ENCODE data around the gene AHI1. TPM values are rescaled to one million over a fixed set of nuclear protein-coding genes. Genes with fewer than 3 reads are reported as not detected.
"Not testable (repeated sequence)": the region's sequence is repeated elsewhere in the genome, so short reads cannot be mapped to it uniquely, and the experiment has no call there.

AHI1 gene
- total and polyA plus RNA-seq, 2 of the 13 experiments (the other 11 are each of a cell fraction or from before 2014, with no cell fraction given), result 7.2 to 18.6 TPM

DNA sequence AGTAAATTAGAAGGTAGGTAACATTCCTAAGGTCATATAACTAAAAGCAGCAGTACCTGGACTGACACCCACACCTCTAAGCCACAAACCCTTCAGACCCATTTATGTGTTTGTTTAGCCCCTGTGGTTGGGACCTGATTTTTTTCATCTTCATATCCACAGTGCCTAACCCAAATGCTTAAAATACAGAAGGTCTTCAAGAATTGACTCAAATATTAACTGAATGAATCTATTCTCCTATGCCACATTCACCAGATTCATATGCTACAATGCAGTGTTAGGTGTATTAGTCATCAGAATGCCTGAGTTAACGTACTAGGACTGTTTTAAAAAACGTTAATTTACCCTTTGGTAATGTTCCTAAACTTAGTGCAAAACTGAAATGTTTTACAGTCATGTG, 124.8 kb downstream of the AHI1 start (continued):
- TF ChIP-seq, protein P1, sequence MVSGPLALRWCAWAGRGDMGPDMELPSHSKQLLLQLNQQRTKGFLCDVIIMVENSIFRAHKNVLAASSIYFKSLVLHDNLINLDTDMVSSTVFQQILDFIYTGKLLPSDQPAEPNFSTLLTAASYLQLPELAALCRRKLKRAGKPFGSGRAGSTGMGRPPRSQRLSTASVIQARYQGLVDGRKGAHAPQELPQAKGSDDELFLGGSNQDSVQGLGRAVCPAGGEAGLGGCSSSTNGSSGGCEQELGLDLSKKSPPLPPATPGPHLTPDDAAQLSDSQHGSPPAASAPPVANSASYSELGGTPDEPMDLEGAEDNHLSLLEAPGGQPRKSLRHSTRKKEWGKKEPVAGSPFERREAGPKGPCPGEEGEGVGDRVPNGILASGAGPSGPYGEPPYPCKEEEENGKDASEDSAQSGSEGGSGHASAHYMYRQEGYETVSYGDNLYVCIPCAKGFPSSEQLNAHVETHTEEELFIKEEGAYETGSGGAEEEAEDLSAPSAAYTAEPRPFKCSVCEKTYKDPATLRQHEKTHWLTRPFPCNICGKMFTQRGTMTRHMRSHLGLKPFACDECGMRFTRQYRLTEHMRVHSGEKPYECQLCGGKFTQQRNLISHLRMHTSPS (CRISPR knock-in tag; IDR thresholded peaks at IDR 0.05; ENCODE audit: low read depth), result no peak
- no peak for TF ChIP-seq ZNF33B (CRISPR knock-in tag; IDR thresholded peaks at IDR 0.05)
- TF ChIP-seq RARA (CRISPR knock-in tag; IDR thresholded peaks at IDR 0.05), result no peak
- no peak for TF ChIP-seq ZSCAN25 (CRISPR knock-in tag; IDR thresholded peaks at IDR 0.05)
- TF ChIP-seq ZNF615 (CRISPR knock-in tag; IDR thresholded peaks at IDR 0.05; ENCODE audit: borderline replicate concordance), result no peak
- no peak for TF ChIP-seq ZNF703 (CRISPR knock-in tag; IDR thresholded peaks at IDR 0.05; ENCODE audit: borderline replicate concordance)

DNA sequence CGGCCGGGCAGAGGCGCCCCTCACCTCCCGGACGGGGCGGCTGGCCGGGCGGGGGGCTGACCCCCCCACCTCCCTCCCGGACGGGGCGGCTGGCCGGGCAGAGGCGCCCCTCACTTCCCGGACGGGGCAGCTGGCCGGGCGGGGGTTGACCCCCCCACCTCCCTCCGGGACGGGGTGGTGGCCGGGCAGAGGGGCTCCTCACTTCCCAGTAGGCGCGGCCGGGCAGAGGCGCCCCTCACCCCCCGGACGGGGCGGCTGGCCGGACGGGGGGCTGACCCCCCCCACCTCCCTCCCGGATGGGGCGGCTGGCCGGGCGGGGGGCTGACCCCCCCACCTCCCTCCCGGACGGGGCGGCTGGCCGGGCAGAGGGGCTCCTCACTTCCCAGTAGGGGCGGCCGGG, 133.9 kb downstream of the AHI1 start:
- BruUV-seq (replicated peaks); H4K20me1 ChIP-seq (ENCODE audit: insufficient read depth, low read length): not testable (repeated sequence)

More for the DNA sequence above, 133.9 kb downstream of the AHI1 start:
- H3K4me3 ChIP-seq (replicated peaks in 1 of 3; ENCODE audit: insufficient read depth in 1 of 3, low read depth in 2 of 3, low read length in 3 of 3); H2AFZ ChIP-seq (ENCODE audit: low read length); H3K4me1 ChIP-seq (ENCODE audit: insufficient read depth, low read length); DNase-seq (ENCODE audit: low spot score); H3K9ac ChIP-seq (ENCODE audit: insufficient read depth, low read depth, low read length); H3K27ac ChIP-seq (ENCODE audit: extremely low read length, insufficient read depth, low read length); CTCF ChIA-PET (ENCODE audit: low intra/inter-chr PET ratio, low total read pairs); in situ Hi-C loops (cut with HindIII; ENCODE audit: extremely low pct_ligation_motif_present, low pct_unique_long_range_greater_than_20kb); intact Hi-C loops (cut with micrococcal nuclease; ENCODE audit: unreplicated experiment); H3K36me3 ChIP-seq (replicated peaks in 1 of 2; ENCODE audit: control insufficient read depth in 1 of 2, insufficient read depth in 2 of 2, low read length in 2 of 2); H3K4me2 ChIP-seq (ENCODE audit: low read depth, low read length); H3K27me3 ChIP-seq (ENCODE audit: control insufficient read depth in 1 of 2, insufficient read depth in 2 of 2, low read length in 2 of 2); H3K79me2 ChIP-seq (ENCODE audit: insufficient read depth, low read length); ATAC-seq; POLR2A ChIA-PET; FAIRE-seq: not testable (repeated sequence)
- 98% methylated on average over 20 of the region's 39 CpGs for WGBS (ENCODE audit: low lambda C conversion rate)
- H3K9me3 ChIP-seq (ENCODE audit: low read length), result peaks cover 31% of the 10 kb centered on the region
